HCEC 1CT (cell line): ENCODE measurements around the gene GRM8.
A peak's percentile ranks its signal among the peaks of the same experiment; 100 is the strongest.

Source experiments
- DNase-seq: peaks from one replicate; pipeline ENCODE4 v3.0.0-alpha.2; 2017

The GRM8 gene

DNA sequence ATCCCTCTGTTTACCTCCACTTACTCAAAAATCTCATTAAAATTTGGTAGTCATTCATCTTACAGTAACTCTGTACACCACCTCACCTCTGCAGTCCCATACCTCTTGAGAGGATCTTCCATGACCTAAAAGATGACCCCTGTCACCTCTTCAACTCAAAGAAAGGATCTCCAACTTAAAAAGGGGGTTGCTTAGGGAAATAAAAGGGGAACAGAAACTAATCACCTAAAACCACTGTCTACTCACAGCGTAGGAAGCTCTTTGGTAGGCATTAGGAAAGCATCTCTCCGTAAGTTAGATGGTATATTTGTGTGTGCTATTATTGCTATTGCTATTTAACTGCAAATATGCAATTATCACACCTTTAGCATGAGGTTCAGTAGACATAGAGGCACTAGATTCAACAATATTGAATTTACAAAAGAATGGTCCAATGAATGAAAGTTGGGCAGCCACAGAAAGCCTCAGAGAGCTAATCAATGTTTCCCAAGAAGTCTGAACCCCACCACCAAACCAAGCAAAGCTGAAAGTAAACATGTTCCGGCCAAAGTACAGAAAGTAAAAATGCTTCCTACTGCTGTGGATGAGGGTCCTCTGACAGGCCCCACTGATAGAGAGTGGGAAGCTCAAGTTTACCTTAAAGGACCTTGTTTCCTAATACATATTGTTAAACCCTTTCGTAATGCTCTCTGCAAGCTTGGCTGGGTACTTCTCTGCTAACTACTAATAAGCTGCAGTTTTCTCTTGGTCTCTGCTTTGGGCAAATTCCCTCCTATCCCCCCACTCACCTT lies 105.8 kb downstream of the GRM8 start:
- no peak for DNase-seq

DNA sequence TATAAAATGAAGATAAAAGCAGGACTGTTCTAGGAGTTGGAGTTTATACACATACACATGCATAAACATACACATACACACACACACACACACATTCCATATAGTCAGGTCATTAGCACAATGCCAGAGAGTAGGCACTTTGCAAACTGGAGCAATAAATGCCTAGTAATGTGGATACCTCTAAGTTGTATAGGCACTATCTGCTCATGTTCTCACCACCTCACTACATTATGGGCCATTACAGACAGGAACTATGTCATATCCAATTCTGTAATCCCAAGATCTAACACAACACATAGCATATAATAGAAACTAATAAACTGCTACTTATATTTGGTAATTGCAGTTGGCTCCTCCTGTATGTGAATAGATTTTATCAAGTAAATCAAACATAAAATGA lies 115.6 kb downstream of the GRM8 start:
- no peak for DNase-seq

DNA sequence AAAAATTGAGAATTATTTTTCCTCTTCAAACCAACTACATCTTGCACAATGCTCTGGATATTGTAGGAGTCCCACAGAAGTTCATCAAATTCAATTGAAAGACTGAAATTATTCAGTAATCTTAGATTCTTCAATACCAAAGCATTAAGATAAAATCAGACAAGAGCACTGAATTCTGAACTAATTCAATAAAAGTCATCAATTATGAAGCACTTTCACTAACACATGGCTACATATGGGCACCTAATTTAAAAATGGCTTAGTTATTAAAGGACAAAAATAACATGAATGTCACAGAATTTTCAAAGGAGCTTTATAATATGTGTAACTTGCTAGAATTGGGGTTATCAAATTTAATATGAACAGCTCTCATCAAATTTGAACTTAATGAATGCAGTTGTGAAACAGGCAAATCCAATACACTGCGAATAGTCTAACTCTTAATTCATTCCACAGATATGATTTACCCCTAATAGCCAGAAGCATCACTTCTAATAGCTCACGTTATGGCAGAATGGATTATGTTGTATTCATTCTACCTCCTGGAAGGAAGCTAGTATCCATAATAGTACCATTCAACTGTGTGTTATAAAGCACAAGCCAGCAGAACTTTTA lies 116.8 kb downstream of the GRM8 start:
- DNase-seq: no peak

DNA sequence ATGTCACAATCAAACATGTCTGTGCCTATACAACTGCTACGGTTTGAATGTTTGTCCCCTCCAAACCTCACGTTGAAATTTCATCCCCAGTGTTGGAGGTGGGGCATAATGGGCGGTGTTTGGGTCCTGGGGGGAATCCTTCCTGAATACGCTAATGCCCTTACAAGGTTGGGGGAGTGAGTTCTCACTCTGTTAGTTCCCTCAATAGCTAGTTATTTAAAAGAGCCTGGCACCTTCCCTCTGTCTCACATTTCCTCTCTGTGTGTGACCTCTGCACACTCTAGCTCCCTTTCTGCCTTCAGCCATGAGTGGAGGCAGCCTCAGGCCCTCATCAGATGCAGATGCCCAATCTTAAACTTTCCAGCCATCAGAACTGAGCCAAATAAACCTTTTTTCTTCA lies 129.5 kb downstream of the GRM8 start:
- no peak for DNase-seq

DNA sequence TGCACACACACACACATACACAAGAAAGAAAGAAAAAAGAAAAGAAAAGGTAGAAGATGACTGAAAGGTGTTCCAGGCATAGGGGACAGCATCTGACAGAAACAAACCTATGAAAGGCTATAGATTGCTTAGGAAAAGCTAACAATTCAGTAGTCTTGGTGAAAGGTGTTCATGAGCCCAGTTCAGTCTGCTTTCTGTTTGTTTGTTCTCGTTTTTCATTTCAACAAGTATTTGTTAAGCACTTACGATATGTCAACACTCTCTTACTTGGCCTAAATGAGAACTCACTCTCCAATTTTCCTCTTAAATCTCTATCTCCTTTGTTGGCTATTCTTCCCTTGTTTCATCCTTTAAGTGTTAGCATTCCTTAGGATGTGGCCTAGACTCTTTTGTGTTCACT lies 133.2 kb downstream of the GRM8 start:
- no peak for DNase-seq

DNA sequence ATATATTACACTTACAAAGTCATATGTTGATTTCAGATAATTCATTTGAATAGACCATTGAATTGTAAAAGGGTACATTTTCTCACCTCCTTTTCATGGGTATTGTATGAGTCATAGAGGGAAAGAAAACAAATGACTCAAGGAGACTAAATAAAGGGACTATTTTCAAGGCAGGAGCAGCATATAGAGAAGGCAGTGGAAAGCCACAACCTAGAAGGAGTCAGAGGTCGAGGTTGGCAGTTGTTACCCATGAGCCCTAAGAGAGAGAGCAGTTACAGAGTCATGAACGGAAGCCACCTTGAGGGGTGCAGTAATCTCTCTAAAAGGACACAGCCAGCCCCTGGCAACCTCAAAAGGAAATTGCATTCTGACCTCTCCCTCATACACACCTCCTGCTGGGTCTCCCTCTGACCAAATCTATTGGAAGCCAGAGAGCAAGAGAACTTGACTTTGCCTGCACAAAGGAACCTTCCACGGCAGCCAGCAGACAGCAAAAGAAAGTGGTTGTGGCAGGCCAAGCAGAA lies 137.9 kb downstream of the GRM8 start:
- DNase-seq: no peak

DNA sequence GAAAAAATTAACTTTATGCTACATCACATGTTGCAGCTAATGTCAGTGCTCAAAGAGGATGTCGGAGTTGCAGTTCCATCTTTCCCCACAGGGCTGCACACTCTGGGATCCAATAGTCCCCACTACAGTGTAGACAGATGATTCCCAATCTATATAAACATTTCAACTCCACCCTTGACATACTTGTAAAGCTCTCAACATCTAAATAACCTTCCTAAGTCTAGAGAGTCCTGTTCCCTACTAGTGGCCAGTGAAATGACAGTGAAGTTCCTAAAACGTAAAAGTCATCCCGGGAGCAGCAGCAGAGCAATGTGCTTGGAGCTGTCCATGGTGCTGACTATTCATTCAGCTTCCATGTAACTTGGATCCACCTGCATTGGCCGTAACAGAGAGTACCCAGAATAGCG lies 145.1 kb downstream of the GRM8 start:
- peak; percentile 15 for DNase-seq

DNA sequence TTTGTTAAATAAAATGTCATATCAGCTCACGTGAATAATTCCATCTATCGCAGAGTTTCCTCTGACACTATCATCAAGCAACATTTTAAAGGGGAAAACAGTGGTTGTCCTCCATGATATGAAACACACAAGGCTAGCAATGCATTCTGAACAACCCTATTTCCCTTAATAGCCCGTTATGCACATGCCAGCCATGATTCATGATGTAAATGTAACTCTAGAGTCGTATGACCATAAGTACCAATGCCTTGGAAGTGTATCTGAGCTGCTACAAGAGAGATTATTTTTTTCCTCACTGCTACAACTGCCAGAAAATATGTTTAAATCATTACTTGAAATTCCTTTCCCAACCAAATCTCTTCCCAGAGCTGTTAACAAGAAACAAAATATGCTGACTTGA lies 159.4 kb downstream of the GRM8 start:
- no peak for DNase-seq

- no peak for DNase-seq
Observed at GRCh38 chr7:127091620-127092019, 161.1 kb downstream of the GRM8 start.

DNA sequence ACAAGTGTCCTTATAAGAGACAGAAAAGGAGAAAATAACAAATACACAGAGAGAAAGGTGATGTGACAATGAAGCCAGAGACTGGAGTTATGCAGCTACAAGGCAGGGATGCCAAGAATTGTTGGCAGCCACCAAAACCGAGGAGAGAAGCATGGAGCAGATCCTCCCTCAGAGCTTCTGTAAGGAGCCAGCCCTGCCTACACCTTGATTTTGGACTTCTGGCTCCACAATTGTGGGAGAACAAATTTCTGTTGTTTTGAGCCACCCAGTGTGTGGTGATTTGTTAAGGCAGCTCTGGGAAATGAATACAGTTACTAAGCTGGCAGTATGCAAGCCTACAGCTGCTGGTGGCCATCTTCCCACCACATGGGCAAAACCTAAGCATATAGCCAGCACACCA lies 163.6 kb downstream of the GRM8 start:
- DNase-seq: no peak

- DNase-seq: no peak
Observed at GRCh38 chr7:127081539-127081938, 171.2 kb downstream of the GRM8 start.

DNA sequence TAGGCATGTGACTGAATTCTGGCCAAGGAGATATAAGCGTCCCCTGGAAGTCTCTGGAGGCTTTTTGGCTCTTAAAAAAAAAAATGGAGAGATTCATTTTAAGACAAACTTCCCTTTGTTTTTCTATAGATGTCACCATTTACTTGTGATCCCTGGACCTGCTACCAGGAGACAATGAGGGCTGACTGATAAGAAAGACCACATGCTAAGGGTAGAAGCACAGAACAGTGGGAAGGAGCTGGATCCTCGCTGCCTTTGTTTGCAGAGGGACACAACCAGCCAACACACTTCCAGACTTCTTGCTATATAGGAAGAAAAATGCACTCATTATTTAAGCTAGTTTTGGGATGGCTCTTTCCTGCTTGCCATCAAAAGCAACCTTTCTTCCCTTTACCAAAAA lies 172.2 kb downstream of the GRM8 start:
- no peak for DNase-seq

GRCh38 chr7:127066974-127067373 lies 185.8 kb downstream of the GRM8 start:
- DNase-seq: no peak

- no peak for DNase-seq
Observed at GRCh38 chr7:127059475-127059874, 193.3 kb downstream of the GRM8 start.

- DNase-seq: no peak
Observed at GRCh38 chr7:127057918-127058317, 194.8 kb downstream of the GRM8 start.

DNA sequence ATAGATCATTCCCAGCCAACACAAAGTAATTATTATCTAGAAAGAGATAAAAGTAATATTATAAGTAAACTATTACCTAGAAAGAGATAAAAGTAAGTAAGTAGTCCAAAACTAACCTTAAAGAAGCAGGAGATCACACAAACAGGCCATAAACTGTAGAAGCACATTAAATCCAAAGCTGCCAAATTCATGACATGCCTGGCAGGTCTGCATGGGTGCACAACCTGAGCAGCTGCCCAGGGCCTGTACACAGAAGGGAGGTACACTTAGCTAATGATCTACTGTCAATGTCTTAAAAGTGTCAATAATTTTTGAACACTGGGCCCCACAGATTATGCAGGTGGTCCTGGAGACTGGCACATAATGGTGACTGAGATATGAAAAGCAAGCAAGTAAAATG lies 196.5 kb downstream of the GRM8 start:
- no peak for DNase-seq

GRCh38 chr7:127047521-127047920 lies 205.2 kb downstream of the GRM8 start:
- no peak for DNase-seq

DNA sequence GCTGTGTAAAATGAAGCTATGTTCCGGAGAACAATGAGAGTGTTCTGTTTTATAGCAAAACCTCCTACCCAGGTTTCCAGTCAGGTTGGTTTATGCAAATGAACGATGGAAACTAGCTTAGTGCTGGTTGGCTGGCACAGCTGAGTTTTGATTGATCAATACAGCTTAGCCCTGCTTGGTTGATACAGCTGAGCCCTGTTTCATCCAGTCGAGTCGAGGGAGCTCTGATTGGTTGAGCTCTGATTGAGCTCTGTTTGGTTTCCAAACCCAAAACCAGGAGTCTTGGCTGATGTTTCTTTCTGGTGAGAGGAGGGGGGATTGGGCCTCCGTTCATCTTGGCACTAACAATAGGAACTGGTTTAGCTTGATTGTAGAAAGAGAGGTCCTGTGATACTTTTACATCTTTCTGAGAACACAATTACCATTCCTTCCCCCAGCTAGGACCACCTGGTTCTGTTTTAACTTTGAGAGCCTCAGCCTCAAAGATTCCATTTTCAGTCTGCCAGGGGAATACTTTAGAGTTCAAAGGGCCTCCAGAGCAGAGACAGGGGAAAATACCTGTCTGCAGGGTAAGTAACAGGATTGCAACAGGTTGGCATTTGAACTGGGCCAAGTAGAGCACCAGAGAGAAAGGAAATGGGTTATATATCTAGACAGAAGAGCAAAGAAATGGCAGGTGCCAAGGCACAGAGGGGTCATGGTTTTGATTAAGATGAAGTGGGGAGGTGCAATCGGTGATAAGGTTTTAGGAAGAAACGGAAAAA lies 210.9 kb downstream of the GRM8 start:
- no peak for DNase-seq

DNA sequence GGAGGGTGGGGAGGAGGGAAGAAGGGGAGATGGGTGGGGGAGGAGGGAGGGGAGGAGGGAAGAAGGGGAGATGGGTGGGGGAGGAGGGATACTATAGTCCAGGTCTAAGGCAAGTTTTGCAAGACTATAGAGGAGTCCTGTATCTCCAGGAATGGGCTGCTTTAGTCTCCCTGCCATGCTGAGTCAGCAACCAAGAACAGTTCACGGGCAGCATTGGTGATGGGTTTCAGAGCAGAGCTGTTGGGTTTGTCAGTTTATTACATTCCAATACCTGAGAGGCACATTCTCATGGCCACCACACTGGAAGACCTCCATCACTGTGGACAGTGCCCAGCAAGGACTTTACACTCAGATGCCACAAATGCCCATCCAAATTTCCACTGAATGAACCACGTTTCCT lies 212.7 kb downstream of the GRM8 start:
- DNase-seq: no peak

- no peak for DNase-seq
Observed at GRCh38 chr7:127039541-127039940, 213.2 kb downstream of the GRM8 start.

DNA sequence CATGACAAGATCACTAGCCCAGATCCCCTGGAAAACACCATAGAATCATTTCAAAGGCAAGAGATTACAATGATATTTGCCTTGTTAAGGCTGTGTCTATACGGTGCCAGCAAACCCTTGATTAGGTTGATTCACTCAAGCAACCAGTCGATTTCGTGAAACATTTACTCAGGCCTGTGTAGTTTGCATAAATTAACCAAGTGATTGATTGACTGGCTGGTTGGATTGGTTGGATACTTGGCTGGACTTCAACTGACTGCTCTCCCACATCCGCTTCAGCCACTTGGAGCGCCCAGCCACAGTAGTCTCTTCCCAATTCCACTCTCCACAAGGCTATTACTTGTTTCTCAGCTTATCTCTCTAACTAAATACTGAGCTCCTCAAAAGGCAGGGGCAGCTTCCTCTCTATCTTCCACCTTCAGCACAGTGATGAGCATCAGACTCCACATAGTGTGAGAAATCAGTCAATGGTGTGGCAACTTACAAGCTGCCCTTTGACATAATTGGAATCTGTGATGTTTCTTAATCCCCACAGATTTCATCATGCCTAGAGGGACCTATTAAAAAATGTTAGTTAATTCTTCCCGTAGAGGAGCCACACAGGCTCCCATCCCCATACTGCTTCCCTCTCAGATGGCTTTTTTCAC lies 217.4 kb downstream of the GRM8 start:
- no peak for DNase-seq

- DNase-seq: no peak
Observed at GRCh38 chr7:127034186-127034806, 218.4 kb downstream of the GRM8 start.

DNA sequence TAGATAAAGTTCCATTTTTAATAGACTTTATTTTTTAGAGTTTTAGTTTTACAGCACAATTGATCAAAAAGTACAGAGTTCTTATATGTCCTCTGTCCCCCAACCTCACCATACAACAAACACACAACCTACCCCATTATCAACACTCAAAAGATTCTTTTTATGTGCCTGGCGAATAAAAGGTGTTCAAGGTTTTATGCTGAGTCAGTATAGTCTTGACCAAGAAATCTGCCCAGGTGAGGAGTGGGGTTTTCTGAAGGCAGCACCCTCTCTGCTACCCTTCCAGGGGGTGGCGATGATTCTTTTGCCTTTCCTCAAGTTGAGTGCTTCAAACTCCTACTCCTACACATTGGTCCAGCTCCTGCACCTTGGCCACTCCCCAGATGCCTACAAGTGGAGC lies 222.9 kb downstream of the GRM8 start:
- DNase-seq: no peak
